ENCODE measurements around the gene RANBP6. TPM values are rescaled to one million over a fixed set of nuclear protein-coding genes. Genes with fewer than 3 reads are reported as not detected.
"Not testable (repeated sequence)": the region's sequence is repeated elsewhere in the genome, so short reads cannot be mapped to it uniquely, and the experiment has no call there.

RANBP6 gene
- total RNA-seq = 10 to 100 TPM; 18.4 to 18.8 TPM

GRCh38 chr9:6015278-6016157 is at the start of gene RANBP6:
RANBP6 (minus strand) TSS chr9:6015624; CDS start chr9:6015607, 17 bp downstream.
- ChIA-PET CTCF (interaction anchor here (0.6 to 1.3 kb wide), 3 partner anchors 12 to 556 kb away, joined by 3 to 5 read pairs (median 3); no protein-coding TSS in a partner anchor), POLR2A (interaction anchor here (0.6 to 1.2 kb wide), 5 partner anchors 9 to 1448 kb away, joined by 3 to 8 read pairs (median 4); partner anchors contain the start of gene RIC1)

- CTCF ChIA-PET, POLR2A ChIA-PET: not testable (repeated sequence)
Observed at GRCh38 chr9:6063146-6063545, 47.7 kb upstream of the RANBP6 start.

DNA sequence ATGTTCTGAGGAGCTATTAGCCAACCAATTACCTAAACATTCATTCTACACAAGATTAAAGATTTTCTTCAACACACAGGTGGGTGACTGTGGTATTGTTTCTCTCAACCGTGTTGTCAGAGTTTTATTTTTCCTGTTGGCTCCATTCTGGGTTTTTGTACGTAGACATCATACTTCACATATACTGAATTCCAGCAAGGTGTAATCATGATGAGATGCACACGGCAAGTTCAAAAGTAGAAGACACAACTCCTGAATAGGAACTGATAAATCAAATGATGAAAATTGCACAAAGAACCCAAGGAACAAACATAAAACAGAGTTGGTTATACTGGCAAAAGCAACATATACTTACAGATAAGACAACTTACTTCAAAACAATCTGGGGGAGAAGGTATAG is 40.2 kb upstream of the RANBP6 start:
- POLR2A ChIA-PET = no interaction called here
- CTCF ChIA-PET = interaction anchor here (3.7 kb wide), 1 partner anchor 169 kb away, joined by 28 read pairs; no protein-coding TSS in a partner anchor

GRCh38 chr9:6055216-6055615 is 39.8 kb upstream of the RANBP6 start:
- ChIA-PET CTCF (interaction anchor here (3.7 kb wide), 1 partner anchor 168 kb away, joined by 28 read pairs; no protein-coding TSS in a partner anchor), POLR2A (no interaction called here)

DNA sequence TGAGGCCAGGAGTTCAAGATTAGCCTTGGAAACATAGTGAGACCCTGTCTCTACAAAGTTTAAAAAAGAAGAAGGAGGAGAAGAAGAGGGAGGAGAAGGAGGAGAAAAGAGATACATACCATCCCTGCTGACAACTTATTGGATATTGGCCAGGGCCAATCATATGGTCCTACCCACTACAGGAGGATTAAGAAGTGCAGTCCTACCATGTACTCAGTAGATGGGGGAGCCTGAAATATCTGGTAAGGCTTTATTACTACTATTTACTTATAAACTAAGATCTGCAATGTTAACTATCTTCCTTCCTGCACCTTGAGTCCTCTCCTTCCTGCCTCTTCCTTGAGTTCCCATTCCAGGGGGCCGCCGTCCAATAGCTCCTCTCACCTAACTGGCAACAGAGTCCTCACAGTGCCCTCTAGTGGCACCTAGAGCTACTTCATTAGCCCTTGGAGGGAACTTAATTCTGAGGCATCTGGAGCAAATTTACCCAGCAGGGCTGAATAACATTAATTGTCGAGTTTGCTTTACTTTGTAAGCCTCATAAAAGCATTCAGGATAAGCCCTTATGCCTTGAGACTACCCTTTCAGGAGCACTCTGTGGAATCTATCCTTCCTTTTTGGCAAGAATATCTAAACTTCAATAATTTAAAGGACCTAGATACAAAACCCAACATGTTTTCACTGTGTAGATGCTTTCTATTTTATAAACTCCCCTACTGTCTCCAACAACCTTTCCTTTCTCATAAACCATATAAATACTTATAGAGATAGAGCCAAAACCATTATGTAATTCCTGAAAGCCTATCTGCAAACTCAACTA is 39.1 kb upstream of the RANBP6 start:
- CTCF ChIA-PET = interaction anchor here (0.9 to 3.7 kb wide), 12 partner anchors 9 to 253 kb away, joined by 3 to 28 read pairs (median 3); no protein-coding TSS in a partner anchor

DNA sequence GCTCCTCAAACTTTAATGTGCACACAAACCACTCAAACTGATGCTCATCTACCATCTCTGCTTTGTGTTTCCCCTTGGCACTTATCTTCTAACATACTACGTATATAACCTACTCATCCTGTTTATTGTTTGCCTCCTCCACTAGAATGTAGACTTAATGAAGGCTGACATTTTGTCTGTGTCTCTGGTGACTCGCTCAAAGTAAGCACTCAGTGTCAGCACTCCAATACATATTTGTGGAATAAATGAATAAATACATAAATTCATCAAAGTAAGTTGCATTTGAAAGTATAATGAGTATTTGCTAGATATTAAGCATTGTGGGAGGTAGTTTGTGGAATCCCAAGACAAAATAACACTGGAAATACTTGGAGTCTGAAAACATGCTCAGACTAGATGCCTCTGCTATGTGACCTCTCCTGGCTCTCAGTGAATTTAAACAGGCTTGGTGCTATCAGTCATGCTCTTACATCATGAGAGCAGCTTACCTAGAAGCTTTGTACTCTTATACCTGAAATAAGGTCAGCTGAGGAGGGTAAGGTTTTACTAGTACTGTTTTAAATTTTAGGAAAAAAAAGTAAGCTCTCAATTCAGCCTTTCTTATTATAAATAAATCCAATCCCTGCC is 37.0 kb upstream of the RANBP6 start:
- ChIA-PET POLR2A (no interaction called here), CTCF (interaction anchor here (0.7 to 3.7 kb wide), 2 partner anchors 166 to 301 kb away, joined by 3 to 28 read pairs; no protein-coding TSS in a partner anchor)

More for the DNA sequence above, 39.1 kb upstream of the RANBP6 start:
- POLR2A ChIA-PET = interaction anchor here (0.5 kb wide), 1 partner anchor 70 kb away, joined by 3 read pairs; no protein-coding TSS in a partner anchor

DNA sequence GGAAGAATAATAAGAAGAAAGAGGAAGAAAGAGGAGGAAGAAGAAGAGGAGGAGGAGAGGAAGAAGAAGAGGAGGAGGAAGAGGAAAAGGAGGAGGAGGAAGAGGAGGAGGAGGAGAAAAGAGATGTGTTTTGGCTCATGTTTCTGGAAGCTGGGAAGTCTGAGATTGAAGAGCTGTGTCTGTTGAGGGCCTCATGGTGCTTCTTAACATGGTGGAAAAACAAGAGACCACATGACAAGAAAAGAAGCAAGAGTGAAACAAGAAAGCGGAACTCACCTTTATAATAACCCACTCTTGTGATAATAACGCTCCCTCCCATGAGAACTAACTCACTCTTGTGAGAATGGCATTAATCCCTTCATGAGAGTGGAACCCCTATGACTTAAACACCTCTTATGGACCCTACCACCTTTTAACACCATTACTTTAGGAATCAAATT is 36.1 kb upstream of the RANBP6 start:
- ChIA-PET POLR2A (no interaction called here), CTCF (interaction anchor here (0.6 kb wide), 1 partner anchor 77 kb away, joined by 3 read pairs; no protein-coding TSS in a partner anchor)

DNA sequence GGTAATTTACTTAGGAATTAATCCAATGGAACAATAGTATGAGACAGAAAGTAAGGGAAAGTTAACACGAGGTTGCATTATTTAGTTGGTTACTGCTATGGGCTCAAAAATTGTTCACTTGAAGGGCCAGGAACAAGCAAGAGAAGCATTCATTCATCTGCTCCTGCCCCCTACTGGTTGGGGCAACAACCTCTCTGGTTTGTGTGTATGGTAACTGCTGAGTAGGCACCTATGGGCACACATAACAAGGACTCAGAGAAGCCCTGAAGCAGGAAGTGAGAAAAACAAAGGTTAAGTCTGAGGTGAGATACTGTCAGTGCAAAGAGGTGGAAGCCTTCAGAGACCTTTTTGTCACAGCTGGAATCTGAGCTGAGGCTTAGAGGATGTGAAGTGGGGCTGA is 34.4 kb upstream of the RANBP6 start:
- ChIA-PET POLR2A (no interaction called here), CTCF (no interaction called here)

DNA sequence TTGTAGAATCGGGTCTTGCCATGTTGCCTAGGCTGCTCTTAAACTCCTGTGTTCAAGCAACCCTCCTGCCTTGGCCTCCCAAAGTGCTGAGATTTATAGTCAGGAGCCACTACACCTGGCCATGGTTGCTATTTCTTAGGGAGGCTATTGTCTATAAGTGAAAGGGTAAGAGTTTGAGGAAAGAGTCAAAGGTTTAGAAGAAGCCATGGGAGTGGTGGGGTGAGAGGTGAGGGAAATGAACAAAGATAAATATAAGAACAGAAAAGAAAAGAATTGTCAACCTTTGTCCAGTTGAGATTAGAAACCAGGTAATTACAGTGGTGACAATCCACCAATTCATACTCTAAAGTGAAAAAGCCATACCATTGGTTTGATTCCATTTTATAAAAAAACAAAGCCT is 32.6 kb upstream of the RANBP6 start:
- CTCF ChIA-PET = interaction anchor here (0.7 kb wide), 1 partner anchor 111 kb away, joined by 5 read pairs; no protein-coding TSS in a partner anchor

GRCh38 chr9:6047020-6047419 is 31.6 kb upstream of the RANBP6 start:
- ChIA-PET POLR2A (no interaction called here), CTCF (interaction anchor here (0.7 kb wide), 1 partner anchor 14 kb away, joined by 3 read pairs; no protein-coding TSS in a partner anchor)

More for the DNA sequence above, 32.6 kb upstream of the RANBP6 start:
- POLR2A ChIA-PET = no interaction called here

GRCh38 chr9:6045364-6045763 is 29.9 kb upstream of the RANBP6 start:
- ChIA-PET CTCF (interaction anchor here (0.5 to 0.9 kb wide), 2 partner anchors 9 to 676 kb away, joined by 3 read pairs; no protein-coding TSS in a partner anchor), POLR2A (no interaction called here)

- ChIA-PET CTCF (no interaction called here), POLR2A (interaction anchor here (0.6 kb wide), 1 partner anchor 29 kb away, joined by 3 read pairs; no protein-coding TSS in a partner anchor)
Observed at GRCh38 chr9:6040077-6040476, 24.7 kb upstream of the RANBP6 start.

- POLR2A ChIA-PET = no interaction called here
- CTCF ChIA-PET = no interaction called here
Observed at GRCh38 chr9:6036391-6036790, 21.0 kb upstream of the RANBP6 start.

GRCh38 chr9:6034954-6035353 is 19.5 kb upstream of the RANBP6 start:
- POLR2A ChIA-PET = no interaction called here
- CTCF ChIA-PET = interaction anchor here (1.0 kb wide), 1 partner anchor 139 kb away, joined by 3 read pairs; no protein-coding TSS in a partner anchor

DNA sequence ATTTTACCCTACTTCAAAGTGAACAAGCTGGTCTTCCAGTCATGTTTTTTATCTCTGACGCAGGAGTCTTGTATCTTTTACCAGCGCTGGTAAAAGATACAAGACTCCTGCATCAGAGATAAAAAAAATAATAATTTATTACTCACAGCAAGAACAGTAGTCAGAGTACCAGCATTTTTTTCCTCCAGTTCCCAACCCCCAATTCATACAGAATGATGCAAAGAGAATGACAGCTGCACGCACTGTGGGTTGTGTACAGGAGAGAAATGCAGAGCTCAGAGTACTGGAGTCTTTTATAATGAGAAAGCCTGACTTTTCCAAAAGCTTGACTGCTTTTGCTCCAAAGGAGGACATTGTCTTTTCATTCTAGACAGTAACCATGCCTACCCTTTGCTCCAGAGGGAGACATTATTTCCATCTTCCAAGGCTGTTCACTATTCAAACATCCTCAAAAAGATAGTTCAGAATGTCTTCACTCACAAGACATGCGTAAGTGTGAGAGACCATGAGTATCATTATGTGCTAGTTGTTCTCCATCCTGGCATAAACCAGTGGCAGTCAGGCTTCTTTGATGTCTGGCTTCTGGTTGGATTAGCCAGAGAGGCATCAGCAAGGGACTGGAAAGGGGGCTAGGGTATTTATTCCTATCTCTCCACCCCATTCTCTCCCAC is 14.3 kb upstream of the RANBP6 start:
- CTCF ChIA-PET = no interaction called here
- POLR2A ChIA-PET = no interaction called here

GRCh38 chr9:6024035-6024554 is 8.7 kb upstream of the RANBP6 start:
- POLR2A ChIA-PET = no interaction called here
- CTCF ChIA-PET = interaction anchor here (1.1 to 2.5 kb wide), 2 partner anchors 30 to 104 kb away, joined by 3 to 8 read pairs; no protein-coding TSS in a partner anchor

GRCh38 chr9:6016975-6017374 is 1.6 kb upstream of the RANBP6 start:
- POLR2A ChIA-PET, CTCF ChIA-PET: not testable (repeated sequence)

DNA sequence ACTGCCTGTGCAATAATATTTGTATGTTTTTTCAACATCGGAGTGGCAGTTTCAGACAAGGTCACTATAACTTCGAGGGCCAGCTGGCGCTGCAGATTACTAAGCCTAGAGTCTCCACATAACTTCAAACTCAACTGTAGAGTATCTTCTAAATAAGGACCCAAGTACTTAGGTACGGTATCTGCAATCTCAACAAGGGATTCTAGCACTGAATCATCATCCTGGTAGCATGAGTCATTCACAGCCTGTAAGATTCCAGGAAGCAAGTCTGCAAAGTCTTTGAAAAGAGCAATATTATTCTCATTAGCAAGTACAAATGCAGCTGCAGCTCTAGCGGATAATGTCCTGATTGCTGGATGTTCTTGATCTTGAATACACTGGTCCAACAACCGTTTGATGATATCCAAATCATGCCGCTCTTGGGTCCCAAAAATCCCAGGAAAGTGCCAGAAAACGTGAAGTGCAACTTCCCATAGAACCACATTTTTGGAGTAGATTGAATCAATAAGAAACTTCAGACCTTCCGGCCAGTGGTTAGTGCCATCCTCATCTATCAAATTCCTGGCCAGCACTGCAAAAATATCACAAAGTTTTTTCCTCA is 654 bp downstream of the RANBP6 start:
- POLR2A ChIA-PET = interaction anchor here (0.7 to 1.2 kb wide), 3 partner anchors 8 to 387 kb away, joined by 4 to 8 read pairs (median 5); partner anchors contain the start of gene RIC1
- CTCF ChIA-PET = interaction anchor here (0.6 to 1.3 kb wide), 3 partner anchors 13 to 557 kb away, joined by 3 to 5 read pairs (median 3); no protein-coding TSS in a partner anchor

All from activated CD8-positive, alpha-beta memory T cell treated with anti-CD3 and anti-CD28 coated beads for 36 hours (primary cell).